Measurements from ENCODE around the gene ARID5A.

DNA sequence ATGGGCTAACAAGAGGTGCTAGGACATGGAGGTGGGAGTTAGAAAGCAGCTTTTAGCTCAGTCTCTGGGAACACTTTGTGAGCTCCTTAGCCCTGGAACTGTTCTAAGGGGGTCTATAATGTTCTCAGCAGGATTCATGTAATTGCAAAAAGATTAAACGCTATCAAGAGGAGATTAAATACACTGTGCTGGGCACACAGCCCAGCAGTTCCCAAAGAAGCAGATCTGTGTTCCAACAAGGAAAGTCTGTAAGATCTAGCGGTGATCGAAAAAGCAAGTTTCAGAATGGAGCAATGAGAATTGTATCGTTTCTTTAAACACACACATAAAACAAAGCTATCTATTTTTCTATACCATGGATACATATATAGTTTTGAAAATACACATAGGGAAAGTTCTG is 2.4 kb upstream of the ARID5A start:
- TF ChIP-seq, protein P1, sequence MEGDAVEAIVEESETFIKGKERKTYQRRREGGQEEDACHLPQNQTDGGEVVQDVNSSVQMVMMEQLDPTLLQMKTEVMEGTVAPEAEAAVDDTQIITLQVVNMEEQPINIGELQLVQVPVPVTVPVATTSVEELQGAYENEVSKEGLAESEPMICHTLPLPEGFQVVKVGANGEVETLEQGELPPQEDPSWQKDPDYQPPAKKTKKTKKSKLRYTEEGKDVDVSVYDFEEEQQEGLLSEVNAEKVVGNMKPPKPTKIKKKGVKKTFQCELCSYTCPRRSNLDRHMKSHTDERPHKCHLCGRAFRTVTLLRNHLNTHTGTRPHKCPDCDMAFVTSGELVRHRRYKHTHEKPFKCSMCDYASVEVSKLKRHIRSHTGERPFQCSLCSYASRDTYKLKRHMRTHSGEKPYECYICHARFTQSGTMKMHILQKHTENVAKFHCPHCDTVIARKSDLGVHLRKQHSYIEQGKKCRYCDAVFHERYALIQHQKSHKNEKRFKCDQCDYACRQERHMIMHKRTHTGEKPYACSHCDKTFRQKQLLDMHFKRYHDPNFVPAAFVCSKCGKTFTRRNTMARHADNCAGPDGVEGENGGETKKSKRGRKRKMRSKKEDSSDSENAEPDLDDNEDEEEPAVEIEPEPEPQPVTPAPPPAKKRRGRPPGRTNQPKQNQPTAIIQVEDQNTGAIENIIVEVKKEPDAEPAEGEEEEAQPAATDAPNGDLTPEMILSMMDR (IDR thresholded peaks at IDR 0.05 in 2 of 3, conservative IDR thresholded peaks at IDR 0.05 in 1 of 3; ENCODE audit: control insufficient read depth in 2 of 3, extremely low read depth in 1 of 3, insufficient read depth in 1 of 3, low read depth in 3 of 3, low read length in 3 of 3), result no peak
- TF ChIP-seq FOS (IDR thresholded peaks at IDR 0.05; ENCODE audit: borderline replicate concordance, extremely low read depth, insufficient read length) (no peak), EP300 (IDR thresholded peaks at IDR 0.05; ENCODE audit: borderline replicate concordance in 1 of 2, control insufficient read depth in 1 of 2, low read depth in 2 of 2, low read length in 2 of 2) (no peak), MYC (IDR thresholded peaks at IDR 0.05; ENCODE audit: insufficient read depth, insufficient read length, insufficient replicate concordance, low read length, severe bottlenecking) (no peak), GABPA (IDR thresholded peaks at IDR 0.05; ENCODE audit: low read depth) (no peak), POLR2A (IDR thresholded peaks at IDR 0.05; ENCODE audit: low read depth, low read length) (no peak), RELA (IDR thresholded peaks at IDR 0.05; ENCODE audit: borderline replicate concordance, partially characterized antibody) (no peak)

Measured in GM12878 (cell line).